Gastroesophageal sphincter (tissue), 4 donors: ENCODE results near the gene KPNA1. TPM values are rescaled to one million over a fixed set of nuclear protein-coding genes. Genes with fewer than 3 reads are reported as not detected.
"Not testable (repeated sequence)": the region's sequence is repeated elsewhere in the genome, so short reads cannot be mapped to it uniquely, and the experiment has no call there.

Experiments used
- ATAC-seq: fragments of 150-250 bp; one replicate; pipeline ENCODE4 v1.9.1; 2016; ENCODE audit warnings: mild to moderate bottlenecking, moderate library complexity
- H3K27ac ChIP-seq, 4 donors: fragments of 200-600 bp; sonication (generic) in 3 of 4; 1 replicate in 3 of 4; 2 replicates in 1 of 4; pipeline ENCODE4 v1.5.1; 2016 to 2019
- H3K27me3 ChIP-seq: fragments of 200-600 bp; sonication (generic); one replicate; pipeline ENCODE4 v1.5.1; 2019
- H3K36me3 ChIP-seq, 2 donors: fragments of 200-600 bp; sonication (generic); one replicate each; pipeline ENCODE4 v1.5.1; 2019; ENCODE audit warnings: control low read depth in 1 of 2
- H3K4me1 ChIP-seq, 3 donors: fragments of 200-600 bp; sonication (generic); 1 replicate in 2 of 3; 2 replicates in 1 of 3; pipeline ENCODE4 v1.5.1; 2016 to 2019; ENCODE audit warnings: control low read depth in 2 of 3
- H3K4me3 ChIP-seq, 2 donors: fragments of 200-600 bp; sonication (generic); one replicate each; pipeline ENCODE4 v1.5.1; 2019; ENCODE audit warnings: mild to moderate bottlenecking in 1 of 2, moderate library complexity in 1 of 2
- H3K9me3 ChIP-seq, 3 donors: fragments of 200-600 bp; sonication (generic); one replicate each; pipeline ENCODE4 v1.5.1; 2017 to 2019; ENCODE audit warnings: control low read depth in 2 of 3
- CTCF ChIP-seq, 4 experiments: fragments of 200-600 bp in 2 of 4; fragments of 450-650 bp in 2 of 4; sonication (generic) in 1 of 4; IDR thresholded peaks; one replicate each; pipeline ENCODE4 v1.5.1; 2017 to 2019; ENCODE audit warnings: antibody characterized with exemption in 4 of 4, mild to moderate bottlenecking in 2 of 4, moderate library complexity in 2 of 4
- EP300 ChIP-seq: sonication (generic); formaldehyde crosslinking; IDR thresholded peaks from one replicate; pipeline ENCODE4 v1.6.1; 2017; ENCODE audit warnings: antibody characterized with exemption, mild to moderate bottlenecking
- POLR2A ChIP-seq, 2 donors: fragments of 450-650 bp; IDR thresholded peaks; one replicate each; pipeline ENCODE4 v1.6.1; 2017; ENCODE audit warnings: antibody characterized with exemption in 2 of 2, mild to moderate bottlenecking in 2 of 2, moderate library complexity in 1 of 2
- POLR2AphosphoS5 ChIP-seq: sonication (generic); formaldehyde crosslinking; IDR thresholded peaks from one replicate; pipeline ENCODE4 v1.6.1; 2017; ENCODE audit warnings: antibody characterized with exemption
- WGBS, 2 donors: methylation state at CpG; one replicate each; pipeline ENCODE4 v1.1.5; 2018; ENCODE audit warnings: low coverage in 1 of 2; 5-methylcytosine and 5-hydroxymethylcytosine counted together
- total RNA-seq, 4 donors: library from RNA; depleted of rRNA; stranded (reverse); fragments of >200 nt; gene quantifications; one replicate each; pipeline ENCODE4 v1.1.0, GENCODE V29; 2016

Gene KPNA1
- total RNA-seq, 4 donors from 2014 or later: 39.8 to 61.3 (median 41.3) TPM

DNA sequence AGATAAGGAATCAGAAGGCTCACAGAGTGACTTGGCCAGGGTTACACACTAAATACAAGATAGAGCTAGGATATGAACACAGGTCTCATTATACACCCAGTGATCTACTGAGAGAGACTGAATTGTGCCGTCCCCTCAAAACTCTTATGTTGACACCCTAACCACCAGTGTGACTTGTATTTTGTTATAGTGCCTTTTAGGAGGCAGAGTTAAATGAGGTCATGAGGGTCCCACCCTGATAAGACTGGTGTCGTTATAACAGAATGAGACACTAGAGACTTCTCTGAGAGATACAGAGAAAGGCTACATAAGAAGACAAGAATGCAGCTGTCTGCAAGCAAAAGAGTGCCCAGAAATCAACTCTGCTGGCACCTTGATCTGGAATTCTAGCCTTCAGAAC is 12.6 kb downstream of the KPNA1 start:
- peaks cover 0 to 37% (median 0%) of the 10 kb centered on the region in 3 donors for H3K4me1 ChIP-seq
- no peak for ATAC-seq
- no peak overlapping the region for H3K27ac ChIP-seq
- H3K27me3 ChIP-seq: no peaks in the 10 kb centered on the region
- WGBS, 2 donors: 67% methylated on average over 1 to 2 of the region's 2 CpGs
- no peaks in the 10 kb centered on the region for H3K36me3 ChIP-seq
- no peaks in the 10 kb centered on the region for H3K9me3 ChIP-seq
- H3K4me3 ChIP-seq: no peak overlapping the region
- TF ChIP-seq EP300 (no peak), CTCF (IDR thresholded peaks at IDR 0.05) (no peak), POLR2A (IDR thresholded peaks at IDR 0.05) (no peak), POLR2AphosphoS5 (no peak)

- H3K4me3 ChIP-seq, H3K27ac ChIP-seq, ATAC-seq, H3K27me3 ChIP-seq, H3K36me3 ChIP-seq, H3K9me3 ChIP-seq: not testable (repeated sequence)
- WGBS, 2 donors: 95 to 100% methylated on average over 1 to 5 of the region's 6 CpGs
- peaks cover 0 to 45% (median 0%) of the 10 kb centered on the region in 3 donors for H3K4me1 ChIP-seq
Observed at GRCh38 chr3:122500964-122501363, 13.8 kb downstream of the KPNA1 start.

DNA sequence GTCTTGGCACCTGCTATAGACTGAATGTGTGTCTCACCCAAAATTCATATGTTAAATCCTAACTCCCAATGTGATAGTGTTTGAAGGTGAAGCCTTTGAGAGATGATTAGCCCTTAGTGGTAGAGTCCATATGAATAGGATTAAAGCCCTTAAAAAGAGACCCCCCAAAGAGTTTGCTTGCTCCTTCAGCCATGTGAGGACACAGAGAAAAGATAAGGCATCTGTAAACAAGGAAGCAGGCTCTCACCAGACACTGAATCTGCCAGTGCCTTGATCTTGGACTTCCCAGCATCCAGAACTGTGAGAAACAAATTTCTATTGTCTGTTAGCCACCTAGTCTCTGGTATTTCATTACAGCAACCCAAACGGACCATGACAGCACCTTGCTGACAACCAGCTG is 16.6 kb downstream of the KPNA1 start:
- no peak overlapping the region for H3K27ac ChIP-seq
- peaks cover 0 to 27% of the 10 kb centered on the region in 2 donors for H3K36me3 ChIP-seq
- no peak for ATAC-seq
- WGBS, 2 donors: 60 to 62% methylated on average over 1 of the region's 1 CpG
- no peak overlapping the region for H3K4me3 ChIP-seq
- peaks cover 0 to 40% (median 0%) of the 10 kb centered on the region in 3 donors for H3K4me1 ChIP-seq
- H3K27me3 ChIP-seq: no peaks in the 10 kb centered on the region
- TF ChIP-seq POLR2AphosphoS5 (no peak), CTCF (IDR thresholded peaks at IDR 0.05) (no peak), POLR2A (IDR thresholded peaks at IDR 0.05) (no peak), EP300 (no peak)
- H3K9me3 ChIP-seq: no peaks in the 10 kb centered on the region

DNA sequence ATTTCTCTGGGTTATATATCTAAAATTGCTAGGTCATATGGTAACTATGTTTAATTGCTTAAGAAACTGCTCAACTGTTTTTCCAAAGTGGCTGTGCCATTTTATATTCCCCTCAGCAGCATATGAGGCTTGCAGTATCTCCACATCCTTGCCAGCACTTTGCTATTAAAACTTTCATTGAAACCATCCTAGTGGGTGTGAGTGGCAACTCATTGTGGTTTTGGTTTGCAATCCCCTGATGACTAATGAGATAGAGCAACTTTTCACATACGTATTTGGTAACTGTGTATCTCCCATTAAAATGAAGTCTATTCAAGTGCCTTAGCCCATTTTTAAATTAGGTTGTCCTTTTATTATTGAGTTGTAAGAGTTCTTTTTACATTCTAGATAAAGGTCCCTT is 17.3 kb downstream of the KPNA1 start:
- TF ChIP-seq POLR2AphosphoS5 (no peak), EP300 (no peak), CTCF (IDR thresholded peaks at IDR 0.05) (no peak), POLR2A (IDR thresholded peaks at IDR 0.05) (no peak)

GRCh38 chr3:122496508-122496907 is 18.2 kb downstream of the KPNA1 start:
- no peak for ATAC-seq
- TF ChIP-seq CTCF (IDR thresholded peaks at IDR 0.05): no peak
- Histone ChIP-seq H3K27ac (no peak overlapping the region), H3K9me3 (no peaks in the 10 kb centered on the region), H3K4me3 (no peak overlapping the region), H3K36me3 (peaks cover 0 to 34% of the 10 kb centered on the region in 2 donors), H3K4me1 (peaks cover 0 to 26% (median 0%) of the 10 kb centered on the region in 3 donors), H3K27me3 (no peaks in the 10 kb centered on the region)
- WGBS, 2 donors: 100% methylated on average over 1 to 2 of the region's 2 CpGs

More for the DNA sequence above, 17.3 kb downstream of the KPNA1 start:
- WGBS, 2 donors: 12 to 50% methylated on average over 1 of the region's 1 CpG
- Histone ChIP-seq H3K9me3 (no peaks in the 10 kb centered on the region), H3K27me3 (no peaks in the 10 kb centered on the region), H3K4me1 (peaks cover 0 to 36% (median 0%) of the 10 kb centered on the region in 3 donors), H3K36me3 (peaks cover 0 to 32% of the 10 kb centered on the region in 2 donors), H3K27ac (no peak overlapping the region), H3K4me3 (no peak overlapping the region)
- ATAC-seq: no peak
